Esophagus squamous epithelium (tissue), 5 donors: ENCODE data around the gene PTPRN2. TPM values are rescaled to one million over a fixed set of nuclear protein-coding genes. Genes with fewer than 3 reads are reported as not detected.

ENCODE experiments used
- DNase-seq: peaks from one replicate; lab custom pipeline; 2025; lab: John Stamatoyannopoulos, UW
- H3K27ac ChIP-seq, 4 donors: fragments of 200-600 bp; sonication (generic); one replicate each; pipeline ENCODE4 v1.5.1; 2016 to 2019; ENCODE audit warnings: mild to moderate bottlenecking in 1 of 4
- H3K27me3 ChIP-seq, 4 donors: fragments of 200-600 bp; sonication (generic); 1 replicate in 3 of 4; 2 replicates in 1 of 4; pipeline versions ENCODE4 v1.5.1 to v1.6.0; 2017 to 2021; ENCODE audit warnings: antibody characterized with exemption in 1 of 4
- H3K36me3 ChIP-seq, 3 donors: fragments of 200-600 bp; sonication (generic); one replicate each; pipeline ENCODE4 v1.5.1; 2016 to 2019
- H3K4me1 ChIP-seq, 3 donors: fragments of 200-600 bp; sonication (generic); one replicate each; pipeline ENCODE4 v1.5.1; 2017 to 2019
- H3K4me3 ChIP-seq, 4 donors: fragments of 200-600 bp; sonication (generic); 1 replicate in 3 of 4; 2 replicates in 1 of 4; pipeline ENCODE4 v1.5.1; 2016 to 2019; ENCODE audit warnings: mild to moderate bottlenecking in 2 of 4, moderate library complexity in 1 of 4
- H3K9me3 ChIP-seq, 3 donors: fragments of 200-600 bp; sonication (generic); one replicate each; pipeline ENCODE4 v1.5.1; 2016 to 2019
- POLR2A ChIP-seq, 4 donors: fragments of 450-650 bp; IDR thresholded peaks; one replicate each; pipeline ENCODE4 v1.6.1; 2017; ENCODE audit warnings: antibody characterized with exemption in 4 of 4, mild to moderate bottlenecking in 4 of 4, moderate library complexity in 3 of 4
- WGBS, 2 donors: methylation state at CpG; one replicate each; pipeline ENCODE4 v1.1.5; 2018; 5-methylcytosine and 5-hydroxymethylcytosine counted together
- intact Hi-C: fragments of 100-400 bp; cut with DNase I; formaldehyde crosslinking; loops from one replicate; pipeline ENCODE4 v1.15.0; 2022
- total RNA-seq, 4 donors: library from RNA; depleted of rRNA; stranded (reverse); fragments of >200 nt; gene quantifications; one replicate each; pipeline ENCODE4 v1.1.0, GENCODE V29; 2016
- TF ChIP-seq, protein P1 (sequence below), 6 experiments: fragments of 450-650 bp in 4 of 6; fragments of 200-600 bp in 2 of 6; sonication (generic) in 2 of 6; IDR thresholded peaks; one replicate each; pipeline ENCODE4 v1.5.1; 2016 to 2019; ENCODE audit warnings: antibody characterized with exemption in 6 of 6, mild to moderate bottlenecking in 4 of 6, moderate library complexity in 4 of 6
- donor health status: DM: yes; HTN: yes; CAD: no.

Gene PTPRN2
- total RNA-seq, 4 donors from 2014 or later: 0.38 to 2.7 (median 1.0) TPM

DNA sequence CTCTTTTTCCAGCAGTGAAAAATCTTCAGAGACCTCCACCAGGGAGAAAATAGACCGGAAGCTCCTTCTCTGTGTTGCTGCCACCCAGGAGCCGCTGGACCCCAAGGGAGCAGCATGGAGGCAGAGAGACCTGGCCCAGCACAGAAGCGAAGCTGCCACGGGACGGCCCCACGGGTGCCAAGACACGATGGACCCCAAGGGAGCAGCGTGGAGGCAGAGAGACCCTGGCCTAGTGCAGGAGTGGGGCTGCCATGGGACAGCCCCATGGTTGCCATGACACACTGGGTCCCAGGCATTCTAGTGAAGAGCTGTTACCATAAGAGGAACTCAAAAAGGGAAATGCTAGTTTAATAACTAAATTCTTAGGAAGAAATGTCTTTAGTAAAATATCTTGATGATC lies 186.3 kb downstream of the PTPRN2 start:
- no peak for DNase-seq
- WGBS, 2 donors: 67 to 80% methylated on average over 2 to 3 of the region's 8 CpGs
- Histone ChIP-seq H3K4me3 (no peak overlapping the region), H3K9me3 (peaks cover 0 to 5% (median 0%) of the 10 kb centered on the region in 3 donors), H3K27ac (no peak overlapping the region), H3K4me1 (peaks cover 20 to 46% (median 29%) of the 10 kb centered on the region in 3 donors), H3K36me3 (no peaks in the 10 kb centered on the region), H3K27me3 (peaks cover 0 to 13% (median 0%) of the 10 kb centered on the region in 4 donors)
- intact Hi-C loops: no loop called here
- TF ChIP-seq, protein P1, sequence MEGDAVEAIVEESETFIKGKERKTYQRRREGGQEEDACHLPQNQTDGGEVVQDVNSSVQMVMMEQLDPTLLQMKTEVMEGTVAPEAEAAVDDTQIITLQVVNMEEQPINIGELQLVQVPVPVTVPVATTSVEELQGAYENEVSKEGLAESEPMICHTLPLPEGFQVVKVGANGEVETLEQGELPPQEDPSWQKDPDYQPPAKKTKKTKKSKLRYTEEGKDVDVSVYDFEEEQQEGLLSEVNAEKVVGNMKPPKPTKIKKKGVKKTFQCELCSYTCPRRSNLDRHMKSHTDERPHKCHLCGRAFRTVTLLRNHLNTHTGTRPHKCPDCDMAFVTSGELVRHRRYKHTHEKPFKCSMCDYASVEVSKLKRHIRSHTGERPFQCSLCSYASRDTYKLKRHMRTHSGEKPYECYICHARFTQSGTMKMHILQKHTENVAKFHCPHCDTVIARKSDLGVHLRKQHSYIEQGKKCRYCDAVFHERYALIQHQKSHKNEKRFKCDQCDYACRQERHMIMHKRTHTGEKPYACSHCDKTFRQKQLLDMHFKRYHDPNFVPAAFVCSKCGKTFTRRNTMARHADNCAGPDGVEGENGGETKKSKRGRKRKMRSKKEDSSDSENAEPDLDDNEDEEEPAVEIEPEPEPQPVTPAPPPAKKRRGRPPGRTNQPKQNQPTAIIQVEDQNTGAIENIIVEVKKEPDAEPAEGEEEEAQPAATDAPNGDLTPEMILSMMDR (IDR thresholded peaks at IDR 0.05): no peak
- no peak for TF ChIP-seq POLR2A (IDR thresholded peaks at IDR 0.05)

DNA sequence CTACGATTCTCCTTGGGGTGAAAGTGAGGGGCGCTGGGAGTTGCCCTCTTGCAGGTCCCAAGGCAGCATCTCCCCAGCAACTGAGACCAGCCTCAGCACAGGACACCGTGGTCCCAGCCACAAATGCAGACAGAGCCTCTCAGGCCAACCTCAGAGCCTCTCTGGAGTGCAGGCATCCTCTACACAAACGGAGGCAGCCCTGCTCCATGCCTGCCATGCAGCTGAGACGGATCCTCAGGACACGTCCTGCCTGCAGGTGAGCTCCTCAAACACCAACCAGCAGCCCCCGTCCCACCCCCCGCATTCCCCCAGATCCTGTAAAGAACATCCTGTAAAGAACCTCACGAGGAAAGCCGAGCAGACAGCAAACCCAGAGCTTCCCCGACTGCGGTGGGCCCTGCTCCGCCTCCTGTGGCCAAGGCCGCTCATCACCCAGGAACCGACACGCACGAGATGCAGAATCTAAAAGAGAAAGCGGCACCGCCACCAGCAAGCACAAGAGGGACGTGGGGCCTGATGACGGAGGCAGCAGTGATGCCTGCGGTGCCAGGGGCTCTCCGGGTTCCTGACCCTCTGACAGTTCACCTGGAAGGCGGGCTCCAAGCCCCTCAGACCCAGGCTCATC lies 186.9 kb downstream of the PTPRN2 start:
- Histone ChIP-seq H3K27ac (no peak overlapping the region), H3K4me3 (no peak overlapping the region), H3K9me3 (peaks cover 0 to 5% (median 0%) of the 10 kb centered on the region in 3 donors), H3K4me1 (peaks cover 20 to 52% (median 35%) of the 10 kb centered on the region in 3 donors), H3K36me3 (no peaks in the 10 kb centered on the region), H3K27me3 (peaks cover 0 to 13% (median 0%) of the 10 kb centered on the region in 4 donors)
- no peak for TF ChIP-seq POLR2A (IDR thresholded peaks at IDR 0.05)
- TF ChIP-seq, protein P1 (IDR thresholded peaks at IDR 0.05): no peak
- DNase-seq: no peak
- intact Hi-C loops: no loop called here
- 81 to 86% methylated on average over 4 to 19 of the region's 24 CpGs for whole genome bisulfite sequencing, 2 donors

DNA sequence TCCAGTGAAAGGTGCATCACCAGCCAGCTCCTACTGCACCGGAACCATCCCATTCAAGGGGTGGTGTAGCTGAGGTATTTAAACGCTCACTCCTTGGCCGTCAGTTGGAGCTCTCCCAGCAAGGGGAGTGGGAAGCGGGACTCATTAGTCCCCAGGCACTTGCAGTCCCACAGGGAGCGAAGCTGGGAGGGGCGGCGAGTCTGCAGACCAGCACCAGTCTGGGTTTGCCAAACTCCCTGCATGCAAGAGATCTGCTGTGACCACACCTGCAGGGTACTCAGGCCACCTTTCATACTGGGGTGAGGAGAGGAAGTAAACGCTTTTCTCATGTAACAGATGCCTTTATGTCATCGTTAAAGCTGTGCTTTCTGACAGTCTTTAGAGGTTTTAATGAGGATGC lies 187.9 kb downstream of the PTPRN2 start:
- DNase-seq: no peak
- Histone ChIP-seq H3K4me3 (no peak overlapping the region), H3K4me1 (peaks cover 20 to 56% (median 35%) of the 10 kb centered on the region in 3 donors), H3K27ac (no peak overlapping the region), H3K36me3 (no peaks in the 10 kb centered on the region), H3K27me3 (peaks cover 0 to 8% (median 0%) of the 10 kb centered on the region in 4 donors), H3K9me3 (peaks cover 0 to 5% (median 0%) of the 10 kb centered on the region in 3 donors)
- TF ChIP-seq POLR2A (IDR thresholded peaks at IDR 0.05): no peak
- TF ChIP-seq, protein P1 (IDR thresholded peaks at IDR 0.05): no peak
- 67 to 81% methylated on average over 9 of the region's 9 CpGs for WGBS, 2 donors
- intact Hi-C loops: no loop called here

DNA sequence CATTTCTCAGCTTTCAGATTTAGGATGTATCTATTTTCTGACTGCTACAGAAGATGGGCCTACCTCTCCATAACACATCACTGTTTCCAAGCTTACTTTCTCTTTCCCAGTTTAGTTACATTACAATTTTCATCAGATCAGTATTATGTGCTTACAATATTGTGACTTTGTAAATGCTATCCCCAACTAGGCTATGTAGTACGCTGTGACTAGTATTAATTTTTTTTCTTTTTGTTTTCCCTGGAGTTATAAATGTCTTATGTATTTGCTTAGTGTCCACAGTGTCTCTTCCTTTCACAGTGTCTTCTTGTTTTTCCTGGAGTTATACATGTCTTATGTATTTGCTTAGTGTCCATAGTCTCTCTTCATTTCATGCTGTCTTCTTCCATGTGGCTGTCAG lies 188.9 kb downstream of the PTPRN2 start:
- no peak overlapping the region for H3K4me3 ChIP-seq
- no peak for DNase-seq
- 89 to 90% methylated on average over 1 of the region's 1 CpG for WGBS, 2 donors
- H3K27ac ChIP-seq: no peak overlapping the region
- no peaks in the 10 kb centered on the region for H3K36me3 ChIP-seq
- peaks cover 0 to 5% (median 0%) of the 10 kb centered on the region in 3 donors for H3K9me3 ChIP-seq
- H3K27me3 ChIP-seq: peaks cover 0 to 7% (median 0%) of the 10 kb centered on the region in 4 donors
- intact Hi-C loops: no loop called here
- no peak for TF ChIP-seq POLR2A (IDR thresholded peaks at IDR 0.05)
- TF ChIP-seq, protein P1 (IDR thresholded peaks at IDR 0.05): no peak
- peaks cover 18 to 50% (median 31%) of the 10 kb centered on the region in 3 donors for H3K4me1 ChIP-seq

DNA sequence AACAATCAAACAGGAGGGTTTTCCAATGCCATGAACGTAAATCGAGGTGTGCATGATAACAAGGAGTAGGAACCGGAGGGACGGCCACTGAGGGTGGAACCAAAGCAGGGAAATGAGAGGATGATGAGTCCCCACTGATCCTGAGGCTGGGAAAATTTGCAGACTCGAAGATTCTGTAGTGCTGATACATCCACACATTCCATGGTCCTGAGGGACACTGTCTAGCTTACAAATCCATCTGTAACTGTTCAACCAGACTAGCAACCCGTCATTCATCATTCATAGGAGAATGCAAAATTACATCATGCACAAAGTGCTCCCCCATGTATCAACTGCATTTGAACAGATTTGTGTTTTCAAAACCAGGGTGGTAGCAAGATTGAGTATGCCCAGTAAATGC lies 189.7 kb downstream of the PTPRN2 start:
- 84 to 89% methylated on average over 6 of the region's 6 CpGs for WGBS, 2 donors
- no peak for DNase-seq
- Histone ChIP-seq H3K9me3 (peaks cover 0 to 5% (median 0%) of the 10 kb centered on the region in 3 donors), H3K27me3 (peaks cover 0 to 7% (median 0%) of the 10 kb centered on the region in 4 donors), H3K27ac (peak overlapping the region in 1 of 4 donors; percentile 69), H3K36me3 (no peaks in the 10 kb centered on the region), H3K4me3 (no peak overlapping the region), H3K4me1 (peaks cover 12 to 41% (median 24%) of the 10 kb centered on the region in 3 donors)
- intact Hi-C loops: no loop called here
- no peak for TF ChIP-seq POLR2A (IDR thresholded peaks at IDR 0.05)
- TF ChIP-seq, protein P1 (IDR thresholded peaks at IDR 0.05): no peak
